Measurements from ENCODE around the gene GJD4.

GRCh38 chr10:35555962-35556930 lies 48.9 kb upstream of the GJD4 start:
- TF ChIP-seq EZH2 (IDR thresholded peaks at IDR 0.05) (no peak), POLR2A (IDR thresholded peaks at IDR 0.05; ENCODE audit: borderline replicate concordance, extremely low read depth, insufficient read depth, insufficient read length) (no peak)
